HG02798 (cell line): Measurements from ENCODE around the gene NRIP1.

Source experiments
- ATAC-seq: cut with Tn5 transposase; IDR thresholded peaks from one replicate; pipeline ENCODE4 v1.9.1; 2021; ENCODE audit warnings: mild to moderate bottlenecking; ENCODE audit not compliant: unreplicated experiment, poor library complexity

NRIP1 gene

GRCh38 chr21:14982336-14982735 lies 82.5 kb downstream of the NRIP1 start:
- ATAC-seq = no peak

- no peak for ATAC-seq
Observed at GRCh38 chr21:14981246-14981645, 83.6 kb downstream of the NRIP1 start.

GRCh38 chr21:14979264-14979663 lies 85.5 kb downstream of the NRIP1 start:
- ATAC-seq = no peak

GRCh38 chr21:14977814-14978213 lies 87.0 kb downstream of the NRIP1 start:
- ATAC-seq = no peak

- no peak for ATAC-seq
Observed at GRCh38 chr21:14975136-14975919, 89.5 kb downstream of the NRIP1 start.

GRCh38 chr21:14972678-14973077 lies 92.1 kb downstream of the NRIP1 start:
- no peak for ATAC-seq

GRCh38 chr21:14968821-14969220 lies 96.0 kb downstream of the NRIP1 start:
- no peak for ATAC-seq

GRCh38 chr21:14968029-14968428 lies 96.8 kb downstream of the NRIP1 start:
- no peak for ATAC-seq

GRCh38 chr21:14964621-14965020 lies 100.2 kb downstream of the NRIP1 start:
- ATAC-seq = no peak

GRCh38 chr21:14962217-14962616 lies 102.6 kb downstream of the NRIP1 start:
- no peak for ATAC-seq

GRCh38 chr21:14961502-14961901 lies 103.3 kb downstream of the NRIP1 start:
- no peak for ATAC-seq

- ATAC-seq = no peak
Observed at GRCh38 chr21:14959343-14959742, 105.5 kb downstream of the NRIP1 start.

GRCh38 chr21:14957836-14958235 lies 107.0 kb downstream of the NRIP1 start:
- no peak for ATAC-seq

GRCh38 chr21:14956807-14957206 lies 108.0 kb downstream of the NRIP1 start:
- ATAC-seq = no peak

- ATAC-seq = no peak
Observed at GRCh38 chr21:14955936-14956520, 108.8 kb downstream of the NRIP1 start.

GRCh38 chr21:14952916-14953315 lies 111.9 kb downstream of the NRIP1 start:
- no peak for ATAC-seq

- no peak for ATAC-seq
Observed at GRCh38 chr21:14949603-14950002, 115.2 kb downstream of the NRIP1 start.

- ATAC-seq = no peak
Observed at GRCh38 chr21:14947613-14948160, 117.1 kb downstream of the NRIP1 start.

GRCh38 chr21:14945176-14945575 lies 119.6 kb downstream of the NRIP1 start:
- no peak for ATAC-seq

- ATAC-seq = no peak
Observed at GRCh38 chr21:14943616-14944015, 121.2 kb downstream of the NRIP1 start.

GRCh38 chr21:14942801-14943490 lies 121.9 kb downstream of the NRIP1 start:
- no peak for ATAC-seq
